ENCODE measurements around the gene APPL2.

Gene APPL2, protein sequence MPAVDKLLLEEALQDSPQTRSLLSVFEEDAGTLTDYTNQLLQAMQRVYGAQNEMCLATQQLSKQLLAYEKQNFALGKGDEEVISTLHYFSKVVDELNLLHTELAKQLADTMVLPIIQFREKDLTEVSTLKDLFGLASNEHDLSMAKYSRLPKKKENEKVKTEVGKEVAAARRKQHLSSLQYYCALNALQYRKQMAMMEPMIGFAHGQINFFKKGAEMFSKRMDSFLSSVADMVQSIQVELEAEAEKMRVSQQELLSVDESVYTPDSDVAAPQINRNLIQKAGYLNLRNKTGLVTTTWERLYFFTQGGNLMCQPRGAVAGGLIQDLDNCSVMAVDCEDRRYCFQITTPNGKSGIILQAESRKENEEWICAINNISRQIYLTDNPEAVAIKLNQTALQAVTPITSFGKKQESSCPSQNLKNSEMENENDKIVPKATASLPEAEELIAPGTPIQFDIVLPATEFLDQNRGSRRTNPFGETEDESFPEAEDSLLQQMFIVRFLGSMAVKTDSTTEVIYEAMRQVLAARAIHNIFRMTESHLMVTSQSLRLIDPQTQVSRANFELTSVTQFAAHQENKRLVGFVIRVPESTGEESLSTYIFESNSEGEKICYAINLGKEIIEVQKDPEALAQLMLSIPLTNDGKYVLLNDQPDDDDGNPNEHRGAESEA

DNA sequence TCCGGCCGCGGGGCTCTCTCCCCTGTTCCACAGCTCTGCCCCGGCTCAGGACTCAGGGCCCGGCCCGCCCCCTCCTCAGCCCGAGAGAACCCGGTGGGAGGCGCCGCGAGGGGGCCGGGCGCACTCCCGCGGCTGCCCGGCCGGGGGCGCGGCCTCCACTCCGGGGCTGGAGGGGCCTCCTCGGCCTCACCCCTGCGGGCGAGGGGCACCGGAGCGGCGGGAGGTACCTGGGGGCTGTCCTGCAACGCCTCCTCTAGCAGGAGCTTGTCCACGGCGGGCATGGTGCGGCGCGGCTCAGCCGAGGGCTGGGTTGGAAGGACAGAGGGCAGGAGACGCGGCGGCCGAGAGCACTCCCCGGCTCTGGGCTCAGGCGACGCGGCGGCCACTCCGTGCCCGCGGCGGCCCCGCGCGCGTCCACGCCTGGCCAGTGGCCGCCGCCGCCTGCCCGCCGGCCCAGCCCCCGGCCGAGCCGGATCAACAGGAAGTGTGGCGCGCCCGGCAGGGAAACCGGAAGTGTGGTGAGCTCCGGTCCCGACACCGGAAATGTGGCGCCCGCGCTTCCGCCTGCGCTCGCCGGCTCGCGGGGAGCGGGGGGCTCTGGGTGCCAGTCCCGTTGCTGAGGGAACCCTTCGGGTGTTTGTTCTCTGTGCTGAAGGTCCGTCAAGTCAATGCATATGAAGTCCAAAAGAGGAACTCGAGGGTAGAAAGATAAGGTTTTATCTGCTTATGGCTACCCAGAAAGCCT is at the start of gene APPL2:
Gene APPL2 (minus strand): TSS at position 443 of the 745 bp plus-strand sequence. CDS start 162 bp downstream, at position 281.
- peak within 1 kb of the TSS; percentile 47 for H3K27ac ChIP-seq
- H4K20me1 ChIP-seq (ENCODE audit: insufficient read depth) = no peaks in the 10 kb centered on the region
- H3K4me2 ChIP-seq = peak within 1 kb of the TSS; percentile 82
- no peaks in the 10 kb centered on the region for H3K36me3 ChIP-seq (ENCODE audit: insufficient read depth)
- peak within 1 kb of the TSS; percentile 57 for H3K9ac ChIP-seq
- H3K27me3 ChIP-seq (ENCODE audit: insufficient read depth, low read depth) = no peaks in the 10 kb centered on the region
- no peak within 1 kb of the TSS for H3K4me3 ChIP-seq (IDR thresholded peaks at IDR 0.05; ENCODE audit: insufficient read depth, low read depth, low read length)
- H3K4me1 ChIP-seq (ENCODE audit: low read depth, poor library complexity, severe bottlenecking) = peaks cover 30% of the 10 kb centered on the region
- 0 out of 2 replicates have a peak, but pooled peaks have one; percentile 8 for TF ChIP-seq CTCF (conservative IDR thresholded peaks at IDR 0.05; ENCODE audit: low read depth, low read length)
- H2AFZ ChIP-seq (ENCODE audit: low read depth) = peak within 1 kb of the TSS; percentile 86
- H3K79me2 ChIP-seq (ENCODE audit: insufficient read depth, low read depth) = peaks cover 24% of the 10 kb centered on the region; the same call in 1 of the 2 replicates

GRCh38 chr12:105285378-105285777 is 49.4 kb upstream of the APPL2 start:
- Histone ChIP-seq H2AFZ (ENCODE audit: low read depth) (no peak overlapping the region), H3K27me3 (ENCODE audit: insufficient read depth, low read depth) (no peaks in the 10 kb centered on the region), H3K9ac (no peak overlapping the region), H3K79me2 (ENCODE audit: insufficient read depth, low read depth) (no peaks in the 10 kb centered on the region), H3K36me3 (ENCODE audit: insufficient read depth) (no peaks in the 10 kb centered on the region), H3K4me3 (IDR thresholded peaks at IDR 0.05; ENCODE audit: insufficient read depth, low read depth, low read length) (no peak overlapping the region), H3K4me2 (no peak overlapping the region), H3K4me1 (ENCODE audit: low read depth, poor library complexity, severe bottlenecking) (no peaks in the 10 kb centered on the region), H4K20me1 (ENCODE audit: insufficient read depth) (no peaks in the 10 kb centered on the region), H3K27ac (no peak overlapping the region)
- no peak for TF ChIP-seq CTCF (conservative IDR thresholded peaks at IDR 0.05; ENCODE audit: low read depth, low read length)

DNA sequence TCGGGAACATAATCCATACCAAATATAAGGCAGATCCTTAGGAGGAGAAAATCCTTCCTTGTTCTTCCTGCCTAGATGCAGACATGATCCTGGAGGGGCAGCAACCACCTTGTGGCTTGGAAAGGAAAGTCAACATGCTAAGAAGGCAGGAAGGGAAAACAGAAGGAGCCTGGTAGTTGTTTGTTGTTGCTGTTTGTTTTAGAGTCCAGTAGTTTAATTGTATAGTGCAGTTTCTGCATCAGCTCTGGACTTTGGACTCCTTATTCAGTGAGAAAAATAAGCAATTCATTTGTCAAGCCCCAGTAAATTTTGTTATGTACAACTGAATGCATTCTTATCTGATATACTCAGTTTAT is 45.7 kb upstream of the APPL2 start:
- Histone ChIP-seq H3K9ac (no peak overlapping the region), H3K79me2 (ENCODE audit: insufficient read depth, low read depth) (no peaks in the 10 kb centered on the region), H4K20me1 (ENCODE audit: insufficient read depth) (no peaks in the 10 kb centered on the region), H3K36me3 (ENCODE audit: insufficient read depth) (no peaks in the 10 kb centered on the region), H3K4me1 (ENCODE audit: low read depth, poor library complexity, severe bottlenecking) (no peaks in the 10 kb centered on the region), H3K4me2 (no peak overlapping the region), H3K4me3 (IDR thresholded peaks at IDR 0.05; ENCODE audit: insufficient read depth, low read depth, low read length) (no peak overlapping the region), H2AFZ (ENCODE audit: low read depth) (no peak overlapping the region), H3K27ac (no peak overlapping the region), H3K27me3 (ENCODE audit: insufficient read depth, low read depth) (no peaks in the 10 kb centered on the region)
- TF ChIP-seq CTCF (conservative IDR thresholded peaks at IDR 0.05; ENCODE audit: low read depth, low read length) = no peak

- no peak overlapping the region for H3K4me3 ChIP-seq (IDR thresholded peaks at IDR 0.05; ENCODE audit: insufficient read depth, low read depth, low read length)
- H3K36me3 ChIP-seq (ENCODE audit: insufficient read depth) = no peaks in the 10 kb centered on the region
- TF ChIP-seq CTCF (conservative IDR thresholded peaks at IDR 0.05; ENCODE audit: low read depth, low read length) = no peak
- H2AFZ ChIP-seq (ENCODE audit: low read depth) = no peak overlapping the region
- no peaks in the 10 kb centered on the region for H3K27me3 ChIP-seq (ENCODE audit: insufficient read depth, low read depth)
- H3K9ac ChIP-seq = no peak overlapping the region
- H3K79me2 ChIP-seq (ENCODE audit: insufficient read depth, low read depth) = no peaks in the 10 kb centered on the region
- H3K27ac ChIP-seq = no peak overlapping the region
- H3K4me2 ChIP-seq = no peak overlapping the region
- H4K20me1 ChIP-seq (ENCODE audit: insufficient read depth) = no peaks in the 10 kb centered on the region
- H3K4me1 ChIP-seq (ENCODE audit: low read depth, poor library complexity, severe bottlenecking) = no peaks in the 10 kb centered on the region
Measured at GRCh38 chr12:105280966-105281693, 45.2 kb upstream of the APPL2 start.
